Liver (tissue), 2 donors: ENCODE data around the gene MEIOB.

Experiments
- YY1 ChIP-seq: IDR thresholded peaks from 2 replicates; pipeline ENCODE4 v1.6.1; 2016; ENCODE audit warnings: antibody characterized with exemption, mild to moderate bottlenecking
- TF ChIP-seq, protein P1 (sequence below): fragments of 150-350 bp; IDR thresholded peaks from 2 replicates; pipeline ENCODE4 v1.5.1; 2017; ENCODE audit warnings: improper control_type of control experiment, low read depth, low read length; ENCODE audit not compliant: missing input control
- donor health status: healthy.

DNA sequence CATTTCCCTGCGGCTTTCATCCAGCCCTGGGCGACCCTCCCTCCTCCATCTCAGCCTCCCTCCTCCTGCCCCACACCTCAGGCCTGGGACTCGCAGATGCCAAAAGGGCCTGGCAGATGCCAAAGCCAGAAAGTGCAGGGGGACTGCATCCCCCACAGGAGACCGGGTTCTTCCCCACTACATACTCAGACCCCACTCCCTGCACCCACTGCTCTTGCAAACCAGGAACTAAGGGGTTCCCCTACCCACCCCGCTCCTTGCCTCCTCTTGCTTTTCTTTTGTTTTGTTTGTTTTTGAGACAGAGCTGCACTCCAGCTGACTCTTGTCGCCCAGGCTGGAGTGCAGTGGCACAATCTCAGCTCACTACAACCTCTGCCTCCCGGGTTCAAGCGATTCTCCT is 43.0 kb upstream of the MEIOB start:
- TF ChIP-seq, protein P1, sequence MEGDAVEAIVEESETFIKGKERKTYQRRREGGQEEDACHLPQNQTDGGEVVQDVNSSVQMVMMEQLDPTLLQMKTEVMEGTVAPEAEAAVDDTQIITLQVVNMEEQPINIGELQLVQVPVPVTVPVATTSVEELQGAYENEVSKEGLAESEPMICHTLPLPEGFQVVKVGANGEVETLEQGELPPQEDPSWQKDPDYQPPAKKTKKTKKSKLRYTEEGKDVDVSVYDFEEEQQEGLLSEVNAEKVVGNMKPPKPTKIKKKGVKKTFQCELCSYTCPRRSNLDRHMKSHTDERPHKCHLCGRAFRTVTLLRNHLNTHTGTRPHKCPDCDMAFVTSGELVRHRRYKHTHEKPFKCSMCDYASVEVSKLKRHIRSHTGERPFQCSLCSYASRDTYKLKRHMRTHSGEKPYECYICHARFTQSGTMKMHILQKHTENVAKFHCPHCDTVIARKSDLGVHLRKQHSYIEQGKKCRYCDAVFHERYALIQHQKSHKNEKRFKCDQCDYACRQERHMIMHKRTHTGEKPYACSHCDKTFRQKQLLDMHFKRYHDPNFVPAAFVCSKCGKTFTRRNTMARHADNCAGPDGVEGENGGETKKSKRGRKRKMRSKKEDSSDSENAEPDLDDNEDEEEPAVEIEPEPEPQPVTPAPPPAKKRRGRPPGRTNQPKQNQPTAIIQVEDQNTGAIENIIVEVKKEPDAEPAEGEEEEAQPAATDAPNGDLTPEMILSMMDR = no peak
- TF ChIP-seq YY1 = no peak
